K562 (cell line): ENCODE measurements around the gene ZNF521.

Experiments used
- CREM ChIP-seq: IDR thresholded peaks from 2 replicates; pipeline ENCODE4 v1.6.1; 2014; ENCODE audit warnings: antibody characterized with exemption, low read depth
- EZH2 ChIP-seq: IDR thresholded peaks from 2 replicates; pipeline ENCODE4 v1.6.1; 2012; ENCODE audit warnings: low read depth, mild to moderate bottlenecking, inconsistent platforms, low read length, borderline replicate concordance
- NFE2 ChIP-seq: IDR thresholded peaks from 2 replicates; pipeline ENCODE4 v1.6.1; 2014; ENCODE audit warnings: antibody characterized with exemption, low read depth
- SREBF1 ChIP-seq: fragments of 150-350 bp; IDR thresholded peaks from 2 replicates; pipeline ENCODE4 v1.6.1; 2014; ENCODE audit warnings: antibody characterized with exemption, low read depth, low read length, borderline replicate concordance
- ZNF24 ChIP-seq: fragments of 450-650 bp; IDR thresholded peaks from 2 replicates; pipeline ENCODE4 v1.6.1; 2016
- ZNF354B ChIP-seq: fragments of 250-450 bp; sonication (Bioruptor Pico); IDR thresholded peaks from 2 replicates; pipeline ENCODE4 v1.4.0; 2020
- TF ChIP-seq, protein P1 (sequence below), 3 experiments: IDR thresholded peaks in 2 of 3; conservative IDR thresholded peaks in 1 of 3; 2 replicates each; pipeline ENCODE4 v1.5.1; 2011 to 2012; ENCODE audit warnings: low read length in 3 of 3, mild to moderate bottlenecking in 3 of 3, control low read depth in 2 of 3, improper control_type of control experiment in 1 of 3, inconsistent platforms in 1 of 3, low read depth in 1 of 3, mixed read lengths in 1 of 3, moderate library complexity in 1 of 3; ENCODE audit not compliant: insufficient read depth in 2 of 3
- TF ChIP-seq, protein P2 (sequence below): sonication (generic); formaldehyde crosslinking; IDR thresholded peaks from 2 replicates; pipeline ENCODE4 v1.8.1; 2023; ENCODE audit warnings: missing genetic modification reagents, mild to moderate bottlenecking, borderline replicate concordance

DNA sequence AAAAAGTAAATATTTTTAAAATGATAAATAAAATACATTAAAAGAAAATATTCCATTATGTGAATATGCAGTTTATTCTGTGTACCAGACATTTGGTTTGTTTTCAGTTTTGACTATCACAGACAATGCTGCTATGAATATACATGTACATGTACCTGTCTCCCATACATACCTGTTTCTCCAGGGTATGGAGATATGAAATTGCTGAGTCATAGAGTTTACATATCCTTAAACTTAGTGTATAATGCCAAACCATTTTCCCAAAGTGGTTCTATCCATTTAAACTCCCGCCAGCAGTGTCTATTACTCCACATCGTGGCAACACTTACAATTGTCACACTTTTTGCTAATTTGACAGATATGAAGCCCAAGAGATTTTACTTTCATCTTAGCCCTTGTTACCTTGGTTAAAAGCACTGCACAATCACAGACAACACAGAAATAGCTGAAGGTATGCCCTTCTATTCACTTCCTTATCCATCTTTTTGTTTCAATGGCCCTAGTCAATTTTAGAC is 56.3 kb downstream of the ZNF521 start:
- TF ChIP-seq CREM, result no peak
- TF ChIP-seq NFE2, result peak; percentile 58
- TF ChIP-seq, protein P1, sequence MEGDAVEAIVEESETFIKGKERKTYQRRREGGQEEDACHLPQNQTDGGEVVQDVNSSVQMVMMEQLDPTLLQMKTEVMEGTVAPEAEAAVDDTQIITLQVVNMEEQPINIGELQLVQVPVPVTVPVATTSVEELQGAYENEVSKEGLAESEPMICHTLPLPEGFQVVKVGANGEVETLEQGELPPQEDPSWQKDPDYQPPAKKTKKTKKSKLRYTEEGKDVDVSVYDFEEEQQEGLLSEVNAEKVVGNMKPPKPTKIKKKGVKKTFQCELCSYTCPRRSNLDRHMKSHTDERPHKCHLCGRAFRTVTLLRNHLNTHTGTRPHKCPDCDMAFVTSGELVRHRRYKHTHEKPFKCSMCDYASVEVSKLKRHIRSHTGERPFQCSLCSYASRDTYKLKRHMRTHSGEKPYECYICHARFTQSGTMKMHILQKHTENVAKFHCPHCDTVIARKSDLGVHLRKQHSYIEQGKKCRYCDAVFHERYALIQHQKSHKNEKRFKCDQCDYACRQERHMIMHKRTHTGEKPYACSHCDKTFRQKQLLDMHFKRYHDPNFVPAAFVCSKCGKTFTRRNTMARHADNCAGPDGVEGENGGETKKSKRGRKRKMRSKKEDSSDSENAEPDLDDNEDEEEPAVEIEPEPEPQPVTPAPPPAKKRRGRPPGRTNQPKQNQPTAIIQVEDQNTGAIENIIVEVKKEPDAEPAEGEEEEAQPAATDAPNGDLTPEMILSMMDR (IDR thresholded peaks at IDR 0.05 in 2 of 3, conservative IDR thresholded peaks at IDR 0.05 in 1 of 3; ENCODE audit: insufficient read depth in 2 of 3, low read depth in 1 of 3, low read length in 3 of 3), result no peak
- TF ChIP-seq EZH2, result no peak
- TF ChIP-seq, protein P2, sequence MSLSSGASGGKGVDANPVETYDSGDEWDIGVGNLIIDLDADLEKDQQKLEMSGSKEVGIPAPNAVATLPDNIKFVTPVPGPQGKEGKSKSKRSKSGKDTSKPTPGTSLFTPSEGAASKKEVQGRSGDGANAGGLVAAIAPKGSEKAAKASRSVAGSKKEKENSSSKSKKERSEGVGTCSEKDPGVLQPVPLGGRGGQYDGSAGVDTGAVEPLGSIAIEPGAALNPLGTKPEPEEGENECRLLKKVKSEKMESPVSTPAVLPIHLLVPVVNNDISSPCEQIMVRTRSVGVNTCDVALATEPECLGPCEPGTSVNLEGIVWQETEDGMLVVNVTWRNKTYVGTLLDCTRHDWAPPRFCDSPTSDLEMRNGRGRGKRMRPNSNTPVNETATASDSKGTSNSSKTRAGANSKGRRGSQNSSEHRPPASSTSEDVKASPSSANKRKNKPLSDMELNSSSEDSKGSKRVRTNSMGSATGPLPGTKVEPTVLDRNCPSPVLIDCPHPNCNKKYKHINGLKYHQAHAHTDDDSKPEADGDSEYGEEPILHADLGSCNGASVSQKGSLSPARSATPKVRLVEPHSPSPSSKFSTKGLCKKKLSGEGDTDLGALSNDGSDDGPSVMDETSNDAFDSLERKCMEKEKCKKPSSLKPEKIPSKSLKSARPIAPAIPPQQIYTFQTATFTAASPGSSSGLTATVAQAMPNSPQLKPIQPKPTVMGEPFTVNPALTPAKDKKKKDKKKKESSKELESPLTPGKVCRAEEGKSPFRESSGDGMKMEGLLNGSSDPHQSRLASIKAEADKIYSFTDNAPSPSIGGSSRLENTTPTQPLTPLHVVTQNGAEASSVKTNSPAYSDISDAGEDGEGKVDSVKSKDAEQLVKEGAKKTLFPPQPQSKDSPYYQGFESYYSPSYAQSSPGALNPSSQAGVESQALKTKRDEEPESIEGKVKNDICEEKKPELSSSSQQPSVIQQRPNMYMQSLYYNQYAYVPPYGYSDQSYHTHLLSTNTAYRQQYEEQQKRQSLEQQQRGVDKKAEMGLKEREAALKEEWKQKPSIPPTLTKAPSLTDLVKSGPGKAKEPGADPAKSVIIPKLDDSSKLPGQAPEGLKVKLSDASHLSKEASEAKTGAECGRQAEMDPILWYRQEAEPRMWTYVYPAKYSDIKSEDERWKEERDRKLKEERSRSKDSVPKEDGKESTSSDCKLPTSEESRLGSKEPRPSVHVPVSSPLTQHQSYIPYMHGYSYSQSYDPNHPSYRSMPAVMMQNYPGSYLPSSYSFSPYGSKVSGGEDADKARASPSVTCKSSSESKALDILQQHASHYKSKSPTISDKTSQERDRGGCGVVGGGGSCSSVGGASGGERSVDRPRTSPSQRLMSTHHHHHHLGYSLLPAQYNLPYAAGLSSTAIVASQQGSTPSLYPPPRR (CRISPR knock-in tag), result no peak
- no peak for TF ChIP-seq ZNF354B
- TF ChIP-seq ZNF24, result no peak
- no peak for TF ChIP-seq SREBF1
